ENCODE results near the gene ABI2. TPM values are rescaled to one million over a fixed set of nuclear protein-coding genes. Genes with fewer than 3 reads are reported as not detected.

ABI2 gene
- 10.9 and 17.2 TPM in 2 replicates for total RNA-seq

DNA sequence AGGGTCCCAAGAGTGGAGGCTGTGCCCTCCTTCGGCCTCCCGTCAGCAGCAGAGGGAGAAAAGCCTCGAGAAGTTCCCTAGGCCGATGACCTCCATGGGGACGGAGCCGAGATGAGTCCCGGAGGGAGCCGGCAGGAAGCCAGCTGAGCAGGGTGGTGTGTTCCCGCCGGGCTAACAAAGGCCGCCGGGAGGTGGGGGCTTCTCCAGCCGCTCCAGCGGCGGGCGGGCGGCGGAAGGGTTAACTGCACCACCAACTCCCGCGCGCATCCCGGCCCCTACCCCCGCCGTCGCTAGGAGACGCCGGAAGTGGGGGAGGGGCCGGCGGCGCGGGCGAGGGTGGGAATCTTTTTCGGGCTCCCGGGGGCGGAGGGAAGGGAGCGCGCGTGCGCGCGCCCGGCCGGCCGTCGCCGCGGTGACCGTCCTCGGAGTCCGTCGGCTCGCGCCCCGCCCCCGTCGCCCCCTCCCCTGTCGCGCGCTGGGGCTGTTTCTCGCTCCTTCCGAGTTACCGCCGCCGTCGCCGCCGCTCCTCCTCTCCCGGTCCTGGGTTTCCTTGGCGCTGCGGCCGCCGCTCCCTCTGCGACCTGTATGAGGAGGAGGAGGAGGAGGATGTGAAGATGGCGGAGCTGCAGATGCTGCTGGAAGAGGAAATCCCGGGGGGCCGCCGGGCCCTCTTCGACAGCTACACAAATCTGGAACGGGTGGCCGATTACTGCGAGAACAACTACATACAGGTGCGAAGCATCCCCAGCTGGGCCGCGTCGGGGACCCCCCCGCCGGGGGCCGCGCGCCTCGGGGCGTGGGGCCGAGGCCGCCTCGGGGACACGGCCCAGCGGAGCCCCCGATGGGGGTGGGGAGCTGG is at the start of gene ABI2:
Gene ABI2 (plus strand): TSS at position 494 of the 859 bp plus-strand sequence. CDS start 121 bp downstream, at position 615.

Other genes with a start within 250 kb of the ABI2 start
- 30.8 and 31.2 TPM in 2 replicates for gene CYP20A1, start 89.4 kb upstream of the ABI2 start, total RNA-seq
- gene RAPH1, start 206.9 kb downstream of the ABI2 start, total RNA-seq = 24.9 and 25.4 TPM in 2 replicates